ENCODE measurements around the gene PA2G4. TPM values are rescaled to one million over a fixed set of nuclear protein-coding genes. Genes with fewer than 3 reads are reported as not detected.

Gene PA2G4
- total RNA-seq, 1 donor from 2014 or later: 53.8 TPM

DNA sequence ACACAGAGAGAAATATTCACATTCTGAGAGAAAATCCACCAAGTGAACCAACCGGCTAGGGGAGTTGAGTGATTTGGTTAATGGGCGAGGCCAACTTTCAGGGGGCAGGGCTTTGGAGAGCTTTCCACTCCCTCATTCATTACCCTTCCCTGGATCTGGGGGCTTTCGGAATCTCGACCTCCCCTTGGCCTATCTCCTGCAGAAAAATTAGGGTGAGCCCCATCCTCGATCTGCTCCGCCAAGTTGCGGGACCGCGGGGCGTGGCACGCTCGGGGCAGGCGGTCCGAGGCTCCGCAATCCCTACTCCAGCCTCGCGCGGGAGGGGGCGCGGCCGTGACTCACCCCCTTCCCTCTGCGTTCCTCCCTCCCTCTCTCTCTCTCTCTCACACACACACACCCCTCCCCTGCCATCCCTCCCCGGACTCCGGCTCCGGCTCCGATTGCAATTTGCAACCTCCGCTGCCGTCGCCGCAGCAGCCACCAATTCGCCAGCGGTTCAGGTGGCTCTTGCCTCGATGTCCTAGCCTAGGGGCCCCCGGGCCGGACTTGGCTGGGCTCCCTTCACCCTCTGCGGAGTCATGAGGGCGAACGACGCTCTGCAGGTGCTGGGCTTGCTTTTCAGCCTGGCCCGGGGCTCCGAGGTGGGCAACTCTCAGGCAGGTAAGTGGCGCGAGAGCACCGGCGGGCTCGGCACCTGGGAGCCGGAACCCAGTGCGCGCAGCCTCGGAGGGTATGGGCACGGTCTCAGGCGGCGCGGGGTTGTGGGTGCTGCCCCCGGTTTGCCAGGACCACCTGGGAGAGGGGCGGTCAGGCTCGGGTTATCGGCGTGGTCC, 24.4 kb upstream of the PA2G4 start, which contains the start of gene ERBB3:
Gene ERBB3, plus strand, starts transcription at position 443 of the 833 bp plus-strand sequence. Its CDS starts 136 bp downstream, at position 579.
- H3K4me3 ChIP-seq (ENCODE audit: low read length in 3 of 3): peak within 1 kb of the TSS; percentile 72 to 80 (median 75)
- H3K36me3 ChIP-seq (ENCODE audit: control insufficient read depth in 3 of 3, insufficient read depth in 3 of 3, low read length in 3 of 3): no peaks in the 10 kb centered on the region
- peak within 1 kb of the TSS; percentile 74 for H3K27ac ChIP-seq (ENCODE audit: low read depth, low read length)
- peak within 1 kb of the TSS; percentile 64 to 74 (median 65) for H3K9ac ChIP-seq (ENCODE audit: low read depth in 1 of 3, low read length in 3 of 3)
- peaks cover 12 to 16% (median 15%) of the 10 kb centered on the region in 3 donors for H3K4me1 ChIP-seq (ENCODE audit: control insufficient read depth in 3 of 3, insufficient read depth in 3 of 3, low read length in 3 of 3)
- no peaks in the 10 kb centered on the region for H3K9me3 ChIP-seq (ENCODE audit: control insufficient read depth in 3 of 3, low read length in 3 of 3)
- H3K27me3 ChIP-seq (ENCODE audit: control insufficient read depth in 3 of 3, insufficient read depth in 3 of 3, low read length in 3 of 3): peaks cover 11 to 17% (median 14%) of the 10 kb centered on the region in 3 donors

DNA sequence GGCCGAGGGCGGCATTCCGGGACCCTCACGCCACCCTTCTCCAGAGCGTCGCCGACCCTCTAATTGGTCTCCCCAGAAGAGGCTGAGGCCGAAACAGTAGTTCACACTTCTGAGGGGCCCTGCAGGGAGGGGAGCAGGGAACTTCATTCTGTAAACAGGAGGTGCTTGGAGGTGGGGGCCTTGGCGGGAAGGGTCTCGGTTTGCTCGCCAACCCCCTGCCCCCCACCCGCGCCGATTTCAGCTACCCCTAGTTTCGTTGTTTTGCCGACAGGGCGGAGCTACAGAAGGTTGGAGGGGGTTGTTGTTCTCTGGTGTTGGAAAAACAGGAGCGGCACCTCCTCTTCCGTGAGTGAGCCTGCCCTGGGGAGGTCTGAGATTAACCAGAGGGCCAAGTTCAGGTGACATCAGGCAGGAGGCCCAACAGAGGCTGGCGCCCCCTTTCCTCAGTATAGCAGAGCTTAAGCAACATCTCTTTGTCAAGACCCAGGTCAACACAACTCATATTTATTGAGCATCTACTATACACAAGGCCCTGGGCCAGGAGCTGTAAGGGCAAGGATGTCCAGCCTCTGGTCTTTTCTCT, 23.7 kb upstream of the PA2G4 start:
- H3K4me1 ChIP-seq (ENCODE audit: control insufficient read depth in 3 of 3, insufficient read depth in 3 of 3, low read length in 3 of 3): peaks cover 12 to 16% (median 15%) of the 10 kb centered on the region in 3 donors
- peak overlapping the region; percentile 74 for H3K27ac ChIP-seq (ENCODE audit: low read depth, low read length)
- peaks cover 11 to 17% (median 14%) of the 10 kb centered on the region in 3 donors for H3K27me3 ChIP-seq (ENCODE audit: control insufficient read depth in 3 of 3, insufficient read depth in 3 of 3, low read length in 3 of 3)
- no peaks in the 10 kb centered on the region for H3K36me3 ChIP-seq (ENCODE audit: control insufficient read depth in 3 of 3, insufficient read depth in 3 of 3, low read length in 3 of 3)
- H3K9me3 ChIP-seq (ENCODE audit: control insufficient read depth in 3 of 3, low read length in 3 of 3): no peaks in the 10 kb centered on the region
- peak overlapping the region in 2 of 3 donors; percentile 72 to 80 for H3K4me3 ChIP-seq (ENCODE audit: low read length in 3 of 3)
- peak overlapping the region in 2 of 3 donors; percentile 57 to 64 for H3K9ac ChIP-seq (ENCODE audit: low read depth in 1 of 3, low read length in 3 of 3)

DNA sequence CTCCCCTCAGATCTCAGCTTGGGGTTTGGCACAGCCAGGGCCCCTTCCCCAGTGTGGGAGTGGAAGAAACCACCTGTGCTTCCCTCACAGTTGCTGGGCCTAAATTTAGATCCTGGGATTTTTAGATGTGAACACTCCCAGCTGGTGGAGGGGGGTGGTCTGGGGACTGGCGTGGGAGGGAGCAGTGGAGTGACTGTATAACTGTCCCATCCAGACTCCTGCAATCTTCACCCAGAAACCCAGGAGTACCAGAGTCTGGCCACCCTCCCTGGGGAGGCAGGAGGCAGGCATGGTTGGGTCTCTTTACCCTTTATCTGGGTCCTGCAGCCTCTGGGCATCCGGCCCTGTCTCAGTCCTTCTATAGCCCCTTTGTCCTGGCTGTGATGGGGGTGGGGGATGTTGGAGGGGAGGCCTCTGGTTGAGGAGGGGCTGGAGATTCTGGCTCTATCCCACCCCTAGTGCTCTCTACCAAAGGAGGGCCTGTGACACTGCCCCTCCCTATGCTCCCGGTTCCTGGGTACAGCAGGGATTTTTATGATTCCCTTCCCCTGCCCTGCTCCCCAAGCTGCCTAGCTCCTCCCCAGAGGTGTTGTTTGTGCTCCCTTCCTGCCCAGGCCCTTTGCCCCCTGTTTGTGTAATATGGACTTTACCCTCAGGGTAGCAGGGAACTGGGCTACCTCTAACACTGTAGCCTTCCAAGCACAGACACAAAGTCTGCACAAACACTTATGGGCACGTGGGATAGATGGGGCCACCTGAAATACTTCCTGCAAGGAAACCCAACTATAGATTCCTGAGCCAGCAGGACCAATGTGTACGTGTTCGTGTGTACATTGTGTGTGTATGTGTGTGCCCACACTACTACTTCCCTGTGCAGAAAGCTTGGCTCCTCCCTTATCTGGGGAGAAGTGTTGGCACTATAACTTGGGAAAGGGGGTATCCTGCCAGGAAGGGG, 22.7 kb upstream of the PA2G4 start:
- Histone ChIP-seq H3K4me3 (ENCODE audit: low read length in 3 of 3) (peak overlapping the region in 1 of 3 donors; percentile 36), H3K36me3 (ENCODE audit: control insufficient read depth in 3 of 3, insufficient read depth in 3 of 3, low read length in 3 of 3) (no peaks in the 10 kb centered on the region), H3K4me1 (ENCODE audit: control insufficient read depth in 3 of 3, insufficient read depth in 3 of 3, low read length in 3 of 3) (peaks cover 12 to 16% (median 15%) of the 10 kb centered on the region in 3 donors), H3K27ac (ENCODE audit: low read depth, low read length) (peak overlapping the region; percentile 74), H3K9ac (ENCODE audit: low read depth in 1 of 3, low read length in 3 of 3) (peak overlapping the region in 1 of 3 donors; percentile 32), H3K9me3 (ENCODE audit: control insufficient read depth in 3 of 3, low read length in 3 of 3) (no peaks in the 10 kb centered on the region), H3K27me3 (ENCODE audit: control insufficient read depth in 3 of 3, insufficient read depth in 3 of 3, low read length in 3 of 3) (peaks cover 11 to 17% (median 14%) of the 10 kb centered on the region in 3 donors)

DNA sequence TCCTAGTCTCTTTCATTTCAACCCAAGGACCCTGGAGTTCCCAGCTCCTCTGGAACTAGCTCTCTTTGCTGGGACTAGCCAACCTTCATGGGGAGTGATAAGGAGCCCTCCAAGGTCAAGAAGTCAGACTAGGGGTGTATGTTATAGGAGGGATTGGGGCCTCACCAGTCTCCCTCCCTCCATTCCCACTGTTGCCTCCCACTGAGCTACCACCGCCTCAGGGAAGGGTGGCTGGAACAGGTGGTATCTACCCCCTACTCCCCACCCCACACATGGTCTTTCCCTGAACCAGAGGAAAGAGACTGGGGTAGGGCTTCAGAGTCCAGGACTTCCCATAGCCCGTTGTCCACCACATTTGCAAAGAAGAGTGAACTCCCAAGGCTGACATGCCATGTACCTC, 22.0 kb upstream of the PA2G4 start:
- no peak overlapping the region for H3K9ac ChIP-seq (ENCODE audit: low read depth in 1 of 3, low read length in 3 of 3)
- H3K36me3 ChIP-seq (ENCODE audit: control insufficient read depth in 3 of 3, insufficient read depth in 3 of 3, low read length in 3 of 3): no peaks in the 10 kb centered on the region
- H3K9me3 ChIP-seq (ENCODE audit: control insufficient read depth in 3 of 3, low read length in 3 of 3): no peaks in the 10 kb centered on the region
- peaks cover 11 to 14% (median 14%) of the 10 kb centered on the region in 3 donors for H3K27me3 ChIP-seq (ENCODE audit: control insufficient read depth in 3 of 3, insufficient read depth in 3 of 3, low read length in 3 of 3)
- no peak overlapping the region for H3K4me3 ChIP-seq (ENCODE audit: low read length in 3 of 3)
- H3K4me1 ChIP-seq (ENCODE audit: control insufficient read depth in 3 of 3, insufficient read depth in 3 of 3, low read length in 3 of 3): peaks cover 12 to 18% (median 15%) of the 10 kb centered on the region in 3 donors
- H3K27ac ChIP-seq (ENCODE audit: low read depth, low read length): no peak overlapping the region

DNA sequence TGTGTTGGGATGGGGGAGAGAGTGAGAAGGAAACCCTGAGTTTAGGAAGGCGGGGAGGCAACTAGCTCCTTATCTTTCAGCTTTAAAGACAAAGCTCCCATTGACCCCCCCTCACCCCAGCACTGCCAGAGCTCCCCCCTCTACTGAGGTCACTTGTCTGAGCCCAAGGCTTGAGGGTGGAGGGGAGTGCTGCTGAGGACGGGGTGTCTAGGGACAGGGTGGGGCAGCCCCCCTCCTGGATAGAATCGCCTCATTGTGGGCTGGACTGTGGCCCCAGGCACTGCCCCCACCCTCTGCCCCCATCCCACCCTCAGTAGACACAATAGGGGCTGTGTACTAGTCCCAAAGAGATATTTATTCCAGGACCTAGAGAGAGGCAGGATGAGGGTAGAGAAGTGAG, 21.4 kb upstream of the PA2G4 start:
- H3K4me1 ChIP-seq (ENCODE audit: control insufficient read depth in 3 of 3, insufficient read depth in 3 of 3, low read length in 3 of 3): peaks cover 12 to 19% (median 15%) of the 10 kb centered on the region in 3 donors
- peaks cover 11 to 14% (median 14%) of the 10 kb centered on the region in 3 donors for H3K27me3 ChIP-seq (ENCODE audit: control insufficient read depth in 3 of 3, insufficient read depth in 3 of 3, low read length in 3 of 3)
- H3K9ac ChIP-seq (ENCODE audit: low read depth in 1 of 3, low read length in 3 of 3): no peak overlapping the region
- no peaks in the 10 kb centered on the region for H3K36me3 ChIP-seq (ENCODE audit: control insufficient read depth in 3 of 3, insufficient read depth in 3 of 3, low read length in 3 of 3)
- no peak overlapping the region for H3K4me3 ChIP-seq (ENCODE audit: low read length in 3 of 3)
- H3K27ac ChIP-seq (ENCODE audit: low read depth, low read length): no peak overlapping the region
- no peaks in the 10 kb centered on the region for H3K9me3 ChIP-seq (ENCODE audit: control insufficient read depth in 3 of 3, low read length in 3 of 3)

DNA sequence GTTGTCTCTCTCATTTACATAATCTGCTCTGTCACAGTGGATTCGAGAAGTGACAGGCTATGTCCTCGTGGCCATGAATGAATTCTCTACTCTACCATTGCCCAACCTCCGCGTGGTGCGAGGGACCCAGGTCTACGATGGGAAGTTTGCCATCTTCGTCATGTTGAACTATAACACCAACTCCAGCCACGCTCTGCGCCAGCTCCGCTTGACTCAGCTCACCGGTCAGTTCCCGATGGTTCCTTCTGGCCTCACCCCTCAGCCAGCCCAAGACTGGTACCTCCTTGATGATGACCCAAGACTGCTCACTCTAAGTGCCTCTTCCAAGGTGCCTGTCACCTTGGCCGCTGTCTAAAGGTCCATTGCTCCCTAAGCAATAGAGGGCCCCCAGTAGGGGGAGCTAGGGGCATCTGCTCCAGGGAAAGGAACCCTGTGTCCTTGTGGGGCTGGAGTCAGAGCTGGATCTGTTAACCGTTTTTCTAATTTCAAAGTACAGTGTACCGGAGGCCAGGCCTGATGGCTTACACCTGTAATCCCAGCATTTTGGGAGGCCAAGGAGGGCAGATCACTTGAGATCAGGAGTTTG, 19.3 kb upstream of the PA2G4 start:
- peaks cover 2 to 6% (median 5%) of the 10 kb centered on the region in 3 donors for H3K4me1 ChIP-seq (ENCODE audit: control insufficient read depth in 3 of 3, insufficient read depth in 3 of 3, low read length in 3 of 3)
- H3K36me3 ChIP-seq (ENCODE audit: control insufficient read depth in 3 of 3, insufficient read depth in 3 of 3, low read length in 3 of 3): no peaks in the 10 kb centered on the region
- no peaks in the 10 kb centered on the region for H3K9me3 ChIP-seq (ENCODE audit: control insufficient read depth in 3 of 3, low read length in 3 of 3)
- H3K27me3 ChIP-seq (ENCODE audit: control insufficient read depth in 3 of 3, insufficient read depth in 3 of 3, low read length in 3 of 3): peaks cover 10 to 11% (median 10%) of the 10 kb centered on the region in 3 donors
- no peak overlapping the region for H3K9ac ChIP-seq (ENCODE audit: low read depth in 1 of 3, low read length in 3 of 3)
- no peak overlapping the region for H3K27ac ChIP-seq (ENCODE audit: low read depth, low read length)
- no peak overlapping the region for H3K4me3 ChIP-seq (ENCODE audit: low read length in 3 of 3)

DNA sequence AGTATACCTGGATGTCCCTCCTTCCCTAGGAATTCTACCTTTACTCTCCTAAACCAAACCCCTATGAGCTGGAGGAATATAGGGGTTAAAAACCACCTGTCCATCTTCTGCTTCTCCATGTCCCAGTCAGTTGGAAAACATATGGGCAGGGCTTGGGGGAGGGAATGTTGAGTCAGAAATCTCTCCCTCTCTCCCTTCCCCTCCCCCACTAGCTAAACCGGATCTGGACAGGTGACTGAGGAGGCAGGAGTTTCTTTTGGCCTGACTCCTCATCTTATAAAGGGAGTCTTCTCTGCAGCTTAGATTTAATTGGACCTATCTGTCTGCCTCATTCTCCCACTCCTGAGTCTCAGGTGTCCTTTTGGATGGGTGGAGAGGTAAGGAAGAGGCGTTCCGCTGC, 18.3 kb upstream of the PA2G4 start:
- H3K9ac ChIP-seq (ENCODE audit: low read depth in 1 of 3, low read length in 3 of 3): no peak overlapping the region
- H3K9me3 ChIP-seq (ENCODE audit: control insufficient read depth in 3 of 3, low read length in 3 of 3): no peaks in the 10 kb centered on the region
- H3K4me1 ChIP-seq (ENCODE audit: control insufficient read depth in 3 of 3, insufficient read depth in 3 of 3, low read length in 3 of 3): peaks cover 0 to 3% (median 0%) of the 10 kb centered on the region in 3 donors
- no peak overlapping the region for H3K4me3 ChIP-seq (ENCODE audit: low read length in 3 of 3)
- H3K27ac ChIP-seq (ENCODE audit: low read depth, low read length): no peak overlapping the region
- no peaks in the 10 kb centered on the region for H3K36me3 ChIP-seq (ENCODE audit: control insufficient read depth in 3 of 3, insufficient read depth in 3 of 3, low read length in 3 of 3)
- H3K27me3 ChIP-seq (ENCODE audit: control insufficient read depth in 3 of 3, insufficient read depth in 3 of 3, low read length in 3 of 3): peaks cover 1 to 4% (median 3%) of the 10 kb centered on the region in 3 donors

DNA sequence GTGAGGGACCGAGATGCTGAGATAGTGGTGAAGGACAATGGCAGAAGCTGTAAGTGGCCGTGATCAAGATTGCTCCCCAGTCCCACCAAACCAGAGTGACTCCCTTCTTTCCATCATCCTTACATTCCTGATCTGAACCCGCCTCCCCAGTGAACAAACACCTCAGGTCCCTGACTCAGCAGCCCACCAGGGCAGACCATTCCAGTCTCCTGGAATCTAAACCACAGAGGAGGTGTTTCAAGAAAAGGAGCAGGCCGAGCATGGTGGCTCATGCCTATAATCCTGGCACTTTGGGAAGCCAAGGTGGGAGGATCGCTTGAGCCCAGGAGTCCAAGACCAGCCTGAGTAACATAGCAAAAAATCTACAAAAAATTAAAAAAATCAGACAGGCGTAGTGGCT, 17.8 kb upstream of the PA2G4 start:
- H3K9ac ChIP-seq (ENCODE audit: low read depth in 1 of 3, low read length in 3 of 3): no peak overlapping the region

DNA sequence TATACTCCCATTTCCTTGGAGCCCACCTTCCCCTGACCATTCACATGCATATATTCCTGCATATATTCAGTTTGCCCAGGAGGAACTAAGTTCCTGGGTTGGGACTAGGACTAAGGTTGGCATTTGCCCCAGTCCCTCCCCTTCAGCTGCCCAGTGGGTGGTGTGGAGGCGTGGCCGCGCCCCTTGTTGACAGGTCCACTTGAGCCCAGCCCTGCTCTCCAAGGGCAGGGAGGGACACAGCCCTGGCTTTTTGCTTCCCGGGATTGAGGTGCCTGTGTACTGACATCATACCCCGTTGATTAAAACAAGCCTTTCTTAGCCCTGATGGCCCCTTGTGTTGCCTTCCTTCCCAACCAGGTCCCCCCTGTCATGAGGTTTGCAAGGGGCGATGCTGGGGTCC, 17.1 kb upstream of the PA2G4 start:
- Histone ChIP-seq H3K27ac (ENCODE audit: low read depth, low read length) (no peak overlapping the region), H3K9ac (ENCODE audit: low read depth in 1 of 3, low read length in 3 of 3) (no peak overlapping the region), H3K4me3 (ENCODE audit: low read length in 3 of 3) (no peak overlapping the region), H3K9me3 (ENCODE audit: control insufficient read depth in 3 of 3, low read length in 3 of 3) (no peaks in the 10 kb centered on the region), H3K36me3 (ENCODE audit: control insufficient read depth in 3 of 3, insufficient read depth in 3 of 3, low read length in 3 of 3) (no peaks in the 10 kb centered on the region), H3K4me1 (ENCODE audit: control insufficient read depth in 3 of 3, insufficient read depth in 3 of 3, low read length in 3 of 3) (peaks cover 0 to 3% (median 0%) of the 10 kb centered on the region in 3 donors), H3K27me3 (ENCODE audit: control insufficient read depth in 3 of 3, insufficient read depth in 3 of 3, low read length in 3 of 3) (no peaks in the 10 kb centered on the region)

More for the DNA sequence above, 17.8 kb upstream of the PA2G4 start:
- no peaks in the 10 kb centered on the region for H3K9me3 ChIP-seq (ENCODE audit: control insufficient read depth in 3 of 3, low read length in 3 of 3)
- H3K4me1 ChIP-seq (ENCODE audit: control insufficient read depth in 3 of 3, insufficient read depth in 3 of 3, low read length in 3 of 3): peaks cover 0 to 3% (median 0%) of the 10 kb centered on the region in 3 donors
- H3K36me3 ChIP-seq (ENCODE audit: control insufficient read depth in 3 of 3, insufficient read depth in 3 of 3, low read length in 3 of 3): no peaks in the 10 kb centered on the region
- H3K4me3 ChIP-seq (ENCODE audit: low read length in 3 of 3): no peak overlapping the region
- no peak overlapping the region for H3K27ac ChIP-seq (ENCODE audit: low read depth, low read length)
- peaks cover 0 to 2% (median 0%) of the 10 kb centered on the region in 3 donors for H3K27me3 ChIP-seq (ENCODE audit: control insufficient read depth in 3 of 3, insufficient read depth in 3 of 3, low read length in 3 of 3)

All from skeletal muscle tissue (tissue), 4 donors.